ENCODE measurements around the gene BAHCC1. TPM values are rescaled to one million over a fixed set of nuclear protein-coding genes. Genes with fewer than 3 reads are reported as not detected.

Gene BAHCC1
- polyA plus RNA-seq, 1 experiment, result 3.1 TPM

- ChIA-PET POLR2A (no interaction called here), CTCF (no interaction called here)
- DNase-seq (ENCODE audit: low read depth), result no peak
Measured at GRCh38 chr17:81431545-81432482, 36.6 kb downstream of the BAHCC1 start.

DNA sequence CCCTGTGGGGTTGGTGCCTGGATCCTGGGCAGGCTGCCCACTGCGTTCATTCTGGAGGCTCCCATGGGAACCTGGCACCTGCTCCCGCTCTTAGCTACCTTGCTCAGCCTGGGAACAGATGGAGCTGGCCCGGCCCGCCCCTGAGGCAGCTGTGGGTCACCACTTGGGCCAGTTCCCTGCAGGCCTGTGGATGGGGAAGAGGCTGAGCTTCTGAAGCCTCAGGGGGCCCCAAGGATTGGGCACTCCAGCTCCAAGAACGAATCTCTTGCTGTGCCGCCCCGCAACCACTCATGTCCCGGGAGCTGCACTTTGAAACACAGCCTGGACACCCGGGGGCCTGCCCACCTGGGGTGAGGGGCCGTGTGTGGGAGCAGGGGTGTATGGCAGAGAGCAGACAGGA, 37.7 kb downstream of the BAHCC1 start:
- no peak for DNase-seq (ENCODE audit: low read depth)
- no peaks in the 10 kb centered on the region for H3K36me3 ChIP-seq (ENCODE audit: control insufficient read depth, insufficient read depth, low read length)
- CTCF ChIA-PET, result no interaction called here
- TF ChIP-seq, protein P1, sequence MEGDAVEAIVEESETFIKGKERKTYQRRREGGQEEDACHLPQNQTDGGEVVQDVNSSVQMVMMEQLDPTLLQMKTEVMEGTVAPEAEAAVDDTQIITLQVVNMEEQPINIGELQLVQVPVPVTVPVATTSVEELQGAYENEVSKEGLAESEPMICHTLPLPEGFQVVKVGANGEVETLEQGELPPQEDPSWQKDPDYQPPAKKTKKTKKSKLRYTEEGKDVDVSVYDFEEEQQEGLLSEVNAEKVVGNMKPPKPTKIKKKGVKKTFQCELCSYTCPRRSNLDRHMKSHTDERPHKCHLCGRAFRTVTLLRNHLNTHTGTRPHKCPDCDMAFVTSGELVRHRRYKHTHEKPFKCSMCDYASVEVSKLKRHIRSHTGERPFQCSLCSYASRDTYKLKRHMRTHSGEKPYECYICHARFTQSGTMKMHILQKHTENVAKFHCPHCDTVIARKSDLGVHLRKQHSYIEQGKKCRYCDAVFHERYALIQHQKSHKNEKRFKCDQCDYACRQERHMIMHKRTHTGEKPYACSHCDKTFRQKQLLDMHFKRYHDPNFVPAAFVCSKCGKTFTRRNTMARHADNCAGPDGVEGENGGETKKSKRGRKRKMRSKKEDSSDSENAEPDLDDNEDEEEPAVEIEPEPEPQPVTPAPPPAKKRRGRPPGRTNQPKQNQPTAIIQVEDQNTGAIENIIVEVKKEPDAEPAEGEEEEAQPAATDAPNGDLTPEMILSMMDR (IDR thresholded peaks at IDR 0.05; ENCODE audit: insufficient read depth, low read depth, low read length), result no peak
- POLR2A ChIA-PET, result no interaction called here
- no peak overlapping the region for H3K4me3 ChIP-seq (ENCODE audit: low read depth, low read length)
- H3K27me3 ChIP-seq (ENCODE audit: control insufficient read depth, insufficient read depth, low read length), result no peaks in the 10 kb centered on the region

More at GRCh38 chr17:81431545-81432482, 36.6 kb downstream of the BAHCC1 start:
- H3K4me3 ChIP-seq (ENCODE audit: low read depth, low read length), result no peak overlapping the region
- no peaks in the 10 kb centered on the region for H3K27me3 ChIP-seq (ENCODE audit: control insufficient read depth, insufficient read depth, low read length)
- H3K36me3 ChIP-seq (ENCODE audit: control insufficient read depth, insufficient read depth, low read length), result no peaks in the 10 kb centered on the region
- TF ChIP-seq, protein P1 (IDR thresholded peaks at IDR 0.05; ENCODE audit: insufficient read depth, low read depth, low read length), result no peak

- Histone ChIP-seq H3K27me3 (ENCODE audit: control insufficient read depth, insufficient read depth, low read length) (no peaks in the 10 kb centered on the region), H3K36me3 (ENCODE audit: control insufficient read depth, insufficient read depth, low read length) (no peaks in the 10 kb centered on the region), H3K4me3 (ENCODE audit: low read depth, low read length) (no peak overlapping the region)
- ChIA-PET POLR2A (no interaction called here), CTCF (no interaction called here)
- no peak for DNase-seq (ENCODE audit: low read depth)
- TF ChIP-seq, protein P1 (IDR thresholded peaks at IDR 0.05; ENCODE audit: insufficient read depth, low read depth, low read length), result no peak
Measured at GRCh38 chr17:81433656-81434055, 38.4 kb downstream of the BAHCC1 start.

GRCh38 chr17:81434072-81434471, 38.8 kb downstream of the BAHCC1 start:
- Histone ChIP-seq H3K36me3 (ENCODE audit: control insufficient read depth, insufficient read depth, low read length) (no peaks in the 10 kb centered on the region), H3K27me3 (ENCODE audit: control insufficient read depth, insufficient read depth, low read length) (no peaks in the 10 kb centered on the region), H3K4me3 (ENCODE audit: low read depth, low read length) (no peak overlapping the region)
- CTCF ChIA-PET, result no interaction called here
- POLR2A ChIA-PET, result no interaction called here
- DNase-seq (ENCODE audit: low read depth), result no peak
- TF ChIP-seq, protein P1 (IDR thresholded peaks at IDR 0.05; ENCODE audit: insufficient read depth, low read depth, low read length), result no peak

DNA sequence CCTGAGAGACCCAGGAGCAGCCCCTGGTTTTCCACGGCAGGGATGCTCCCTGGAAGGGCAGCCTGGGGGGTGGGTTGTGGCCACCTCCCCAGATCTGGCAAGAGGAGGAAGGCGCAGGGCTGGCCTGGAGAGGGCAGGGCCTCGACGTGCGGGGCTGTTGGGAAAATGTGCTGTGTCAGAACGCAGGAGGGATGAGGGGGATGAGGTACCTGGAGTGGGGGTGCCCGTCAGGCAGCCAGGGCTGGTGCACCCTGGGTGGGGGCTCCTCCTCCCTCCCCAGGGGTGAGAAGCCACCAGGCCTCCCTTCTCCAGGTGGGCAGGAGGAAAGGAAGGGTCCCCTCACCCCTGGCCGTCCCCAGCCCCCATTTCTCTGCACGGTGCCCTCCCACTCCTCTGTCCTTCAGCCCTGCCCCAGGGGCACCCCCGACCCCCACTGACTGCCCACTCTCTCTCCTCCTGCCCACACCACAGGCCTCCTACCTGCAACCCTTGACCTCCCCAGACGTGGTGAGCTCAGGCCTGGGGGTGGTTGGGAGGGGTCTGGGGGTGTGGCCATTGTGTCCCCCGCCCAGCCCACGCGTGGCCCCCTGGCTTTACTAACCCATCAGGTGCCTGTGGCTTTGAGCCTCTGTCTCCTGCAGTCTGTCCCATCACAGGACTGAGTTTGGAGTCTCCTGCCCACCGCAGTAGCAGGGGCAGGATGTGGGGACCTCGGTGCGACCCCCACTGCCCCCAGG, 39.6 kb downstream of the BAHCC1 start:
- ChIA-PET CTCF (no interaction called here), POLR2A (no interaction called here)
- no peaks in the 10 kb centered on the region for H3K27me3 ChIP-seq (ENCODE audit: control insufficient read depth, insufficient read depth, low read length)
- H3K4me3 ChIP-seq (ENCODE audit: low read depth, low read length), result no peak overlapping the region
- DNase-seq (ENCODE audit: low read depth), result no peak
- no peaks in the 10 kb centered on the region for H3K36me3 ChIP-seq (ENCODE audit: control insufficient read depth, insufficient read depth, low read length)
- TF ChIP-seq, protein P1 (IDR thresholded peaks at IDR 0.05; ENCODE audit: insufficient read depth, low read depth, low read length), result no peak

Measured in BJ (cell line).